Right hindlimb (tissue), 1 donor: ENCODE data around the gene SEC11A.
"Not testable (repeated sequence)": the region's sequence is repeated elsewhere in the genome, so short reads cannot be mapped to it uniquely, and the experiment has no call there.

ENCODE experiments used
- DNase-seq: peaks from one replicate; pipeline ENCODE4 v3.0.0-alpha.2; 2018

The SEC11A gene

GRCh38 chr15:84736375-84736774 is 20.4 kb upstream of the SEC11A start:
- DNase-seq: no peak

- DNase-seq: not testable (repeated sequence)
These were observed 19.6 kb upstream of the SEC11A start for GRCh38 chr15:84735480-84736061.

- DNase-seq: no peak
These were observed 19.0 kb upstream of the SEC11A start for GRCh38 chr15:84734794-84735479.

DNA sequence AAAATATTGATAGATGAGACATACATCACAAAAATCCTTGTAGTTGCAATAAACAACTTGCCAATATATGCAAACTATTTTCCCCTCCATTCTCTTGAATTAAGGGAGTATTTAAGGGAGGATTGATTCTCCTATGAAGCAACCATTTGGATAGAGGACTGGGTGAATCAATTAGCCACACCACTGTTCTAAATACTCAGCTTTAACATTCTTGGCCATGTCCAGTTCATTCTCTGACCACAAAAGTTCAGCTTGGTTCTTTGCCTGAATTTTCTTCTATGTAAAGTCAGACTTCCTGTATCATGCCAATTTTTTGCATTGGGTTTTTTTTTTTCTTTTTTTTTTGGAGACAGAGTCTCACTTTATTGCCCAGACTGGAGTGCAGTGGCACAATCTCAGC is 15.8 kb upstream of the SEC11A start:
- no peak for DNase-seq

GRCh38 chr15:84727429-84727828 is 11.5 kb upstream of the SEC11A start:
- no peak for DNase-seq

DNA sequence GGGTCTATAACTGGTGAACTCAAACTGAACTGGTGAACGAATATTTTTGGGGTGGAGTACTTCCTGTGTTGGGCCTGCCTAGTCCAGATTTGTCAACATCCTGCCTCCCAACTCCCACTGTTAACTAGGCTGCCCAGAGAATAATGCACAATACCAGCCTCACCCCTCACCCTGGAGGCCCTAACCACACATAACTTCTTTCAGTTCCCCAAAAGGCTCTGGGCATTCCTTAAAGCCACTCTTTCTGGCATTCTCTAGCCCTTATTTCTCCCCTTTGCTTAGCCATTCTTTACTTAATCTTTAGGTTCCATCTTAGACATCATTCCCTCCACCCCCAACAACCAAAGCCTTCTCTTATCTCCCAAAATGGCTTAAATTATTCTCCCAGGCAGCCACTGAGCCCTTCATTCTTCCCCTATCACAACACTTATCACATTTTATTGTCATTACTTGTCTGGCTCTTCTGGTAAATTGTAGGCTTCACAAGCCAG is 9.1 kb upstream of the SEC11A start:
- DNase-seq: peak; percentile 22

DNA sequence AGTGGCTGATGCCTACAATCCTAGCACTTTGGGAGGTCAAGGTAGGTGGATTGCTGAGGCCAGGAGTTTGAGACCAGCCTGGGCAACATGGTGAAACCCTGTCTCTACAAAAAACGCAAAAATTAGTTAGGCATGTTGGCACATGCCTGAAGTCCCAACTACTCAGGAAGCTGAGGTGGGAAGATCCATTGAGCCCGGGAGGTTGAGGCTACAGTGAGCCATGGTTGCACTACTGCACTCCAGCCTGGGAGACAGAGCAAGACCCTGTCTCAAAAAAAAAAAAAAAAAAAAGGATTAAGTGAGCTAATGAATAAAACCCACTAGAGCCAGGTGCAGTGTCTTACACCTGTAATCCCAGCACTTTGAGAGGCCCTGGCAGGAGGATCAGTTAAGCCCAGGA is 6.7 kb upstream of the SEC11A start:
- no peak for DNase-seq

DNA sequence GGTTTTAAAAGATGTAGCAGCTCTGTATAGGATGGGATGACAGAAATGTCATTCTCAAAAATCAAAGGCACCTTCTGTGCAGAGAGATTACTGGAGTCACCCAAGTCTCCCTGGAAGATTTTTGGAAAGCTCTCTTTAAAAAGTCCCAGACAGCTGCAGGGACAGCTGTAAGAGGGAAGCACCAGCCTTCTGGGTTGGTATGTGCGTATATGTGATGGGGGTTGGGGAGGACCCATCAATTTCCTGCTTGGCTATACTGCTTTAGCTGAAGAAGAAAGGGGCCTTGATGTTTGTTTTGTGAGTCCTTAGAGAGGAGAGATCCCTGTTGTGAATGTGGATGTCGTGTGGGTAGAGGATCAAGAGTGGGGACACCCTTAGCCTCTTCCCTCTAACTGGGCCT is 5.4 kb upstream of the SEC11A start:
- DNase-seq: peak; percentile 25

DNA sequence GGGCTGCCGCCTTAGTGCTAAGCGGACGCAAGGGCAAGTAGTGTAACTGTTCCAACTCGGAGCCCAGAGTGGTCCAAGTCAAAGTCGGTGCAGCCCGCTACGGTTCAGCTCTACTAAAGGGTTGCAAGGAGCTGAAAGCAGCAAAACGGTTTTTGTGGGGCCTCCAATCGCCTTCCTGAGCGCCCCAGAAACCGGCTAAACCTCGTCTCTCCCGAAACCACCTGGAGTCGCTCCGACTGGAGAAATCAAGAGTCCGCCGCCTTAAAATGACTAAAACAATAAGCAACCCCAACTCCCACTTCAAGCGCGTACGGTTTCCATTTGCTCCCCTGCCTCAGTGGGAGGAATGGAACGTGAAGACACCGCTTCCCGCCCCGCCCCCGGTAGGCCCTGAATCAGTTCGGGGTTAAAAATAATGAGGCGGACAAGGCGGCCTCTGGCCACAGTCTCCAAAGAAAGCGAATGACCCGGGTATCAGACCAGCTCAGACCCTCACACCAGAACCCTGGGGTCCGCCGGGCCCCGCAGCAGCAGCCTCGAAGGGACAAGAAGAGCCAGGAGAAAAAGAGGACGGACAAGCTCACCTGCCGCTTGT is 401 bp downstream of the SEC11A start:
- DNase-seq: no peak

DNA sequence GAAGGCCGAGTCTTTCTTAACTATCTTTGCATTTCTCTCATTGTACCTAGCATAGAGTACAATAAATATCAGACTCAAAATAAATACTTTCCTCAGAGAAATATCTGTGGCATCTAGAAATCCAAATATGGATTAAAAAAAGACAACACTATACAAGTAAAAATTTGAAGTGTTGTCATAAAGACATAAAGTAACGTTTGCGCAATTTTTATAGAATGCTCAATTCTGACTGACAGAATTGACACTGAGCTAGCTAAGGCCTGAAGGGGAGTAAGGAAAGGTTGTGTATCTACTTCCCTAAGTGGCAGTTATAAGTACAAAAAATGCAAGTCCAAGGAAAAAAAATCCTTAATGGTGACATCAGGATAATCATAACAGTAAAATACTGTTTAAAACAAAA is 1.1 kb downstream of the SEC11A start:
- no peak for DNase-seq

DNA sequence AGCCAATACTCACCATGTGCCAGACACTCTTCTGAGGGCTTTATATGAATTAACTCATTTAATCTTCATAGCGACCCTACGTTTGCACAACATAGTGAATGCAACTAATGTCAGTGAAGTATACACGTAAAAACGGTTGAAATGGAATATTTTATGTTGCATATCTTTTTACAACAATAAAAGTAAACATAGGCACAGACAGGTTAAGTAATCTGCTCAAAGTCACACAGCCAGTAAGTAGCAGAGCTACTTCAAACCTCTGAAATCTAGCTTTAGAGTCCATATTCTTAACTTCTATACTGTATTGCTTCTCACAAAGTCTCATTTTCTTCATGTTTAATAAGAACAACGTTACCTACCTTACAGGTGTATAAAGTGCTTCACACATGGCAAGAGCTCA is 1.6 kb downstream of the SEC11A start:
- DNase-seq: no peak

GRCh38 chr15:84703808-84704207 is 12.1 kb downstream of the SEC11A start:
- DNase-seq: no peak

DNA sequence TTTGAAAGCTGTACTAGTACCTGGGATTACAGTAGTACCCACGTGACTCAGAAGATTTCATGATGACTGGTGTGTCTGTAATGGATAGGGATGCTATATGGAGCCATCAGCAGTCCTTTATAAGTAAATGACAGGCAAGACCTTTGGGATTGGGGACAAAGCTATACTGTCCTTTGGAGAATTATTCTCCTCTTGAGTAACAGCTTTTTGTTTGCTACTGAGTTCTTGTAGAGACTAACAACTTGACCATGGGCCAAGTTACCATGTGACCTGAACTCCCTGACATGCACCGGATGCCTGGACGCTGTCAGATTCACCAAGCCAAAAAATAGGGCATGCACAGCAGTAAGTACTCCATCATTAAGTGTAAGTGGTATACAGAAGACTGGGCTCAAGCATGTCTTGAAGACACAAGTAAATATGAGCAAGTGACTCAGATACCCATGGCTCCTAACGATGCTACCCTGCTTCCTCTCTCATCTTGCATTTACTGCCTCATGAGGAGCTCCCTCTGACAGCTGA is 12.9 kb downstream of the SEC11A start:
- no peak for DNase-seq

DNA sequence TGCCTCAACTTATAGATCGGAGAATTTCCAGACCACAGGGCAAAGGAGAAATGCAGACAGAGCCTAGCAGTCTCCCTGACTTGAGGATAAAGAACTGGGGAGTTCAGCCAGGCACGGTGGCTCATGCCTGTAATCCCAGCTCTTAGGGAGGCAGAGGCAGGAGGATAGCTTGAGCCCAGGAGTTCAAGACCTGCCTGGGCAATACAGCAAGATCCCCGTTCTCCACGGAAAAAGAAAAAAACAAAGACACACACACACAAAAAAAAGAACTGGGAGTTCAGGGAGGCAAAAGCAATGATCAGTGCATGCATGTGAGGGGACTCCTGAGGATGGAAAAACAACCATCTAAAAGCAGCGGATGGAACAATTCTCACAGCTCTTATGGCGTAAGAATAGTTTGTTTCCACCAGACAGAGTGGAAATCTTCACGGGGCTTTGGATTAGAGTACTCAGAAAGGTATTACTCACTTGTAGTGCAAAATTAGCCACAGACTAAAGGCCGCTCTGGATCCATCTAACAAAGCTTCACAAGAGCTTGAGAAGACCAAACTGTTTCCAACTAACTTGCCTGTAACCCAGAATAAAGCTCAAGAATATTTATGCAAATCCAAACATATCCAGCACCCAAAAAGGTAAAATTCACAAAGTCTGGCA is 16.3 kb downstream of the SEC11A start:
- DNase-seq: no peak

GRCh38 chr15:84697236-84697990 is 18.5 kb downstream of the SEC11A start:
- DNase-seq: no peak

GRCh38 chr15:84696757-84697156 is 19.2 kb downstream of the SEC11A start:
- no peak for DNase-seq

DNA sequence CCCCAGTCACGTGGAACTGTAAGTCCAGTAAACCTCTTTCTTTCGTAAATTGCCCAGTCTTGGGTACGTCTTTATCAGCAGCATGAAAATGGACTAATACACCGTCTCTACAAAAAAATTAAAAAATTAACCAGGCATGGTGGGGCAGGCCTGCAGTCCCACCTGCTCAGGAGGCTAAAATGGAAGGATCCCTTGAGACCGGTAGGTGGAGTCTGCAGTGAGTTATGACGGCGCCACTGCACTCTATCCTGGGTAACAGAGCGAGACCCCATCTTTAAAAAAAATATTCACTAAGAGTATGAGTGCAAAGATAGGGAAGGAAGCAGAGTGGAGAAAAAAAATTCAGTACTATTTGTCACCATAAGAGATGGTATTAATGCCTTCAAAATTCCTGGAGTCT is 25.6 kb downstream of the SEC11A start:
- DNase-seq: no peak

DNA sequence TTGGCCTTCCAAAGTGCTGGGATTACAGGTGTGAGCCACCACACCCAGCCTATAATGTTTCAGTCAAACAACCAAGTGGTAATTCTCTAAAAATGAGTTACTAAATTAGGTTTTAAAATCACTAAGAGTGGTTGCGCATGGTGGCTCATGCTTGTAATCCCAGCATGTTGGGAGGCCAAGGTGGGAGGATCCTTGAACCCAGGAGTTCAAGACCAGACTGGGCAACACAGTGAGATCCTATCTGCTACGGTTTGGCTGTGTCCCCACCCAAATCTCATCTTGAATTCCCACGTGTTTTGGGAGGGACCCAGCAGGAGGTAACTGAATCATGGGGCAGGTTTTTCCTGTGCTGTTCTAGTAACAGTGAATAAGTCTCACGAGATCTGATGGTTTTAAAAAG is 26.1 kb downstream of the SEC11A start:
- DNase-seq: no peak

DNA sequence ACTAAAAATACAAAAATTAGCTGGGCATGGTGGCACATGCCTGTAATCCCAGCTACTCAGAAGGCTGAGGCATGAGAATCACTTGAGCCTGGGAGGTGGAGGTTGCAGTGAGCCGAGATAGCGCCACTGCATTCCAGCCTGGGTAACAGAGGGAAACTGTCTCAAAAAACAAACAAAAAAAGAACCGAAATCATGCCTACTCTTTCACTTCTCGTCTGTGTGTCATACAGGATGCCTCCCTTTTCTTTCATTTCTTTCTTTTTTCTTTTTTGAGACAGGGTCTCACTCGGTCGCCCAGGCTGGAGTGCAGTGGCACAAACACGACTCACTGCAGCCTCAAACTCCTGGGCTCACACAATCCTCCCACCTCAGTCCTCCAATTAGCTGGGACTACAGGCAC is 29.5 kb downstream of the SEC11A start:
- not testable (repeated sequence) for DNase-seq

GRCh38 chr15:84685304-84685703 is 30.6 kb downstream of the SEC11A start:
- DNase-seq: no peak

DNA sequence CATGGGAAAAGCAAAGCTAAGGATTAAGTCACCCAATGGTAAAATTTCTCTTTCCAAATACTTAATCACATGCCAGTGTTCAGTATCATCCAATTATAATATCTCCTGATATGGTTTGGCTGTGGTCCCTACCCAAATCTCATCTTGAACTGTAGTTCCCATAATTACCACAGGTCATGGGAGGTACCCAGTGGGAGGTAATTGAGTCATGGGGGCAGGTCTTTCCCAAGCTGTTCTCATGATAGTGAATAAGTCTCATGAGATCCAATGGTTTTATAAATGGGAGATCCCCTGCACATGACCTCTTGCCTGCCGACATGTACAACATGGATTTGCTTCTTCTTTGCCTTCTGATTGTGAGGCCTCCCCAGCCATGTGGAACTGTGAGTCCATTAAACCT is 31.8 kb downstream of the SEC11A start:
- DNase-seq: no peak

GRCh38 chr15:84681831-84682230 is 34.1 kb downstream of the SEC11A start:
- no peak for DNase-seq

DNA sequence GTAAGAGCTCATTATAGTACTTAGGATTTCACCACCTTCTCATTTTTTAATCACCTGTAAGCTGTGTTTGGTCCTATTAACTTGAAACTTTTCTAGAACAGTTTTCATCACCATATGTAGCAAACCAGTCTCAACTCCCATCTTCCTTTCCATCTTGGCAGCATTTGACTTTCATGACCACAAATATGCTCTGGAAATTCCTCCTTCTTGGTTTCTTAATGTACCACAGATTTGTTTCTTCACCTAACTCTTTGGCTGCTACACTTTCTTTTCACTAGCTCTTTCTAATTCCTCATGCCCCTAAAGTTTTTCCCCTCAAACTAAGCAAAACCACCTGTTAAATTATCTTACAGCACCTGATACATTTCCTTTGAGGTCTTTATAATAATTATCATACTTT is 44.7 kb downstream of the SEC11A start:
- DNase-seq: no peak
